Ovary (tissue), 1 donor: Measurements from ENCODE around the gene AKAP14.
"Not testable (repeated sequence)": the region's sequence is repeated elsewhere in the genome, so short reads cannot be mapped to it uniquely, and the experiment has no call there.

Experiments
- EP300 ChIP-seq: sonication (generic); formaldehyde crosslinking; IDR thresholded peaks from one replicate; pipeline ENCODE4 v1.6.1; 2017; ENCODE audit warnings: antibody characterized with exemption
- POLR2A ChIP-seq: fragments of 450-650 bp; IDR thresholded peaks from one replicate; pipeline ENCODE4 v1.6.1; 2017; ENCODE audit warnings: antibody characterized with exemption, mild to moderate bottlenecking, moderate library complexity

DNA sequence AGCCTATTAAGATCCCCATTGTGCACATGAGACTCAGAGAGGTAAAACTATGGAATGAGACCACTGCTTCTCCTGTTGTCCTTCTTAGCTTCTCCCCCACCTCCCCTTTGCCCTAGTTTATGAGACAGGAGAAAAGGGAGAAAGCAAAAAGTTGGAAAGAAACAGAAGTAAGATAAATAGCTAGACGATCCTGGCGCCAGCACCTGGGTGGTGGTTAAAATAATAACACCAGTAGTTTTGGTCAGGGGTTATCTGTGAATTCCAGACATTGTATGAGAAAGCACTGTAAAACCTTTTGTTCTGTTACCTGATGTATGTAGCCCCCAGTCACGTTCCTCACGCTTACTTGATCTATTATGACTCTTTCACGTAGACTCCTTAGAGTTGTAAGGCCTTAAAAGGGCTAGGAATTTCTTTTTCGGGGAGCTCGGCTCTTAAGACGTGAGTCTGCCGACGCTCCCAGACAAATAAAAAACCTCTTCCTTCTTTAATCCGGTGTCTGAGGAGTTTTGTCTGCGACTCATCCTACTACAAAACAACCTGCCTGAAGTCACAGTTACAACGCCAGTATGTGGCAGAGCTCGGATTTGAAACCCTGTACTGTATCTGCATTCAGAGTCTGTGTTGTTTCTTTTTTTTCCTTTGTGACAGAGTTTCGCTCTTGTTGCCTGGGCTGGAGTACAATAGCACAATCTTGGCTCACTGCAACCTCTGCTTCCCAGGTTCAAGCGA, 3.6 kb upstream of the AKAP14 start:
- not testable (repeated sequence) for TF ChIP-seq EP300, POLR2A
